K562 (cell line): ENCODE results near the gene LPXN. TPM values are rescaled to one million over a fixed set of nuclear protein-coding genes. Genes with fewer than 3 reads are reported as not detected.

Experiments
- BRD9 ChIP-seq: fragments of 450-650 bp; IDR thresholded peaks from 2 replicates; pipeline ENCODE4 v1.6.1; 2018; ENCODE audit warnings: low read depth; ENCODE audit not compliant: partially characterized antibody
- E4F1 ChIP-seq: fragments of 250-450 bp; sonication (Bioruptor Pico); IDR thresholded peaks from 2 replicates; pipeline ENCODE4 v1.5.0; 2021; ENCODE audit warnings: mild to moderate bottlenecking, borderline replicate concordance
- LCOR ChIP-seq: sonication (generic); formaldehyde crosslinking; IDR thresholded peaks from 2 replicates; pipeline ENCODE4 v1.8.0; 2022; ENCODE audit warnings: mild to moderate bottlenecking, missing genetic modification reagents
- MIER1 ChIP-seq: fragments of 450-650 bp; IDR thresholded peaks from 2 replicates; pipeline ENCODE4 v1.6.1; 2016; ENCODE audit warnings: antibody characterized with exemption, mild to moderate bottlenecking, low read depth
- MYBL2 ChIP-seq, 2 experiments: fragments of 450-650 bp in 1 of 2; sonication (generic) in 1 of 2; formaldehyde crosslinking in 1 of 2; IDR thresholded peaks; 2 replicates each; pipeline versions ENCODE4 v1.6.1 to v1.8.1; 2017 to 2022; ENCODE audit warnings: borderline replicate concordance in 1 of 2, inconsistent platforms in 1 of 2, low read depth in 1 of 2, mild to moderate bottlenecking in 1 of 2, missing genetic modification reagents in 1 of 2, moderate library complexity in 1 of 2
- RBM22 ChIP-seq: fragments of 200-400 bp; formaldehyde crosslinking; IDR thresholded peaks from 2 replicates; pipeline ENCODE4 v1.6.1; 2018; ENCODE audit warnings: low read length, low read depth; ENCODE audit not compliant: poor library complexity, severe bottlenecking
- SNAPC5 ChIP-seq: fragments of 250-450 bp; sonication (Bioruptor Pico); IDR thresholded peaks from 2 replicates; pipeline ENCODE4 v1.8.0; 2021; ENCODE audit warnings: moderate library complexity, mild to moderate bottlenecking, inconsistent platforms
- SRSF3 ChIP-seq: fragments of 200-400 bp; formaldehyde crosslinking; IDR thresholded peaks from 2 replicates; pipeline ENCODE4 v1.6.1; 2016; ENCODE audit warnings: mild to moderate bottlenecking, low read length, moderate library complexity; ENCODE audit not compliant: insufficient read depth
- XRCC3 ChIP-seq: fragments of 450-650 bp; IDR thresholded peaks from 2 replicates; pipeline ENCODE4 v1.6.1; 2017; ENCODE audit warnings: mild to moderate bottlenecking, moderate library complexity
- ZBTB43 ChIP-seq: sonication (generic); formaldehyde crosslinking; IDR thresholded peaks from 2 replicates; pipeline ENCODE4 v1.8.0; 2023; ENCODE audit warnings: mild to moderate bottlenecking, missing genetic modification reagents
- ZKSCAN8 ChIP-seq: fragments of 200-800 bp; sonication (Bioruptor generic); IDR thresholded peaks from 2 replicates; pipeline ENCODE4 v1.6.1; 2016; ENCODE audit warnings: missing genetic modification characterization, missing compliant biosample characterization
- ZNF407 ChIP-seq: fragments of 450-650 bp; IDR thresholded peaks from 2 replicates; pipeline ENCODE4 v1.6.1; 2016; ENCODE audit warnings: low read depth
- ZNF589 ChIP-seq: fragments of 200-800 bp; sonication (Bioruptor generic); IDR thresholded peaks from 2 replicates; pipeline ENCODE4 v1.6.1; 2016; ENCODE audit warnings: low read depth, missing genetic modification characterization, missing compliant biosample characterization
- polyA plus RNA-seq, 8 experiments: library from polyadenylated mRNA; depleted of rRNA in 4 of 8; stranded (reverse) in 5 of 8; unstranded in 3 of 8; fragments of >200 nt; fragmentation: Nextera tagmentation in 2 of 8; fragmentation: Illumina TruSeq in 1 of 8; extraction: Ambion mirVana in 2 of 8; extraction: Trizol in 1 of 8; gene quantifications; 2 replicates each; pipeline versions ENCODE4 v1.2.1 to v1.2.3, GENCODE V29; 2011 to 2014; ENCODE audit warnings: inconsistent platforms in 1 of 8, missing spikeins in 1 of 8
- total RNA-seq, 7 experiments: library from RNA; depleted of rRNA in 6 of 7; stranded (reverse); fragments of >200 nt in 6 of 7; fragmentation: Illumina TruSeq in 2 of 7; extraction: Trizol in 2 of 7; gene quantifications; 2 replicates each; pipeline versions ENCODE4 v1.2.1 to v1.2.3, GENCODE V29; 2011 to 2021; ENCODE audit warnings: low replicate concordance in 1 of 7

The LPXN gene
- total and polyA plus RNA-seq, 9 of the 15 experiments (the other 6 are each of a cell fraction or from before 2014, with no cell fraction given), result 0.73 to 3.1 (median 2.0) TPM

GRCh38 chr11:58579192-58580129 lies 3.8 kb upstream of the LPXN start (continued):
- TF ChIP-seq SNAPC5 (CRISPR knock-in tag), result no peak
- TF ChIP-seq XRCC3, result no peak
- TF ChIP-seq LCOR, result peak; percentile 83
- TF ChIP-seq BRD9, result peak; percentile 96
- no peak for TF ChIP-seq E4F1 (CRISPR knock-in tag)
- TF ChIP-seq MIER1, result 0 out of 2 replicates have a peak, but pooled peaks have one; percentile 29
- no peak for TF ChIP-seq SRSF3
- no peak for TF ChIP-seq ZBTB43 (CRISPR knock-in tag)
- TF ChIP-seq ZKSCAN8 (CRISPR knock-in tag), result no peak
- TF ChIP-seq RBM22, result peak; percentile 50
- TF ChIP-seq MYBL2 (IDR thresholded peaks at IDR 0.05; ENCODE audit: low read depth), result peak; percentile 58
- no peak for TF ChIP-seq MYBL2 (CRISPR knock-in tag; IDR thresholded peaks at IDR 0.05; ENCODE audit: borderline replicate concordance)
- TF ChIP-seq ZNF589 (CRISPR knock-in tag), result peak; percentile 42; the same call in 1 of the 2 replicates
- TF ChIP-seq ZNF407, result peak; percentile 98
